ENCODE results near the gene LRRC63.

GRCh38 chr13:46168783-46169182 lies 42.9 kb upstream of the LRRC63 start:
- TF ChIP-seq CTCF (IDR thresholded peaks at IDR 0.05; ENCODE audit: insufficient read depth, low read length): no peak
- TF ChIP-seq POLR2AphosphoS5 (IDR thresholded peaks at IDR 0.05; ENCODE audit: low read depth): no peak
- no peak for TF ChIP-seq SPI1 (IDR thresholded peaks at IDR 0.05; ENCODE audit: borderline replicate concordance, low read depth)

All from HL-60 (cell line).